DMS53 (cell line): ENCODE data around the gene TMEM63C.
"Not testable (repeated sequence)": the region's sequence is repeated elsewhere in the genome, so short reads cannot be mapped to it uniquely, and the experiment has no call there.

Experiments
- DNase-seq: peaks from one replicate; lab custom pipeline; 2025; lab: John Stamatoyannopoulos, UW

TMEM63C gene

GRCh38 chr14:77278461-77279230 lies 97.0 kb downstream of the TMEM63C start:
- DNase-seq = peak; percentile 8

GRCh38 chr14:77279719-77280118 lies 98.1 kb downstream of the TMEM63C start:
- DNase-seq = no peak

GRCh38 chr14:77280921-77281320 lies 99.3 kb downstream of the TMEM63C start:
- DNase-seq = not testable (repeated sequence)

GRCh38 chr14:77281852-77282410 lies 100.3 kb downstream of the TMEM63C start:
- no peak for DNase-seq

- DNase-seq = no peak
Observed at GRCh38 chr14:77284066-77284465, 102.5 kb downstream of the TMEM63C start.

- no peak for DNase-seq
Observed at GRCh38 chr14:77284466-77284865, 102.9 kb downstream of the TMEM63C start.

- DNase-seq = no peak
Observed at GRCh38 chr14:77286576-77286975, 105.0 kb downstream of the TMEM63C start.

GRCh38 chr14:77290705-77291104 lies 109.1 kb downstream of the TMEM63C start:
- DNase-seq = no peak

GRCh38 chr14:77296155-77296554 lies 114.6 kb downstream of the TMEM63C start:
- no peak for DNase-seq

- DNase-seq = no peak
Observed at GRCh38 chr14:77296906-77297305, 115.3 kb downstream of the TMEM63C start.

GRCh38 chr14:77299771-77300170 lies 118.2 kb downstream of the TMEM63C start:
- no peak for DNase-seq

GRCh38 chr14:77301103-77301502 lies 119.5 kb downstream of the TMEM63C start:
- DNase-seq = peak; percentile 79

- peak; percentile 96 for DNase-seq
Observed at GRCh38 chr14:77302926-77303325, 121.3 kb downstream of the TMEM63C start.

GRCh38 chr14:77303417-77304156 lies 122.0 kb downstream of the TMEM63C start:
- DNase-seq = peak; percentile 95

GRCh38 chr14:77305696-77306095 lies 124.1 kb downstream of the TMEM63C start:
- DNase-seq = no peak

GRCh38 chr14:77306416-77306815 lies 124.8 kb downstream of the TMEM63C start:
- DNase-seq = no peak

GRCh38 chr14:77306851-77307496 lies 125.4 kb downstream of the TMEM63C start:
- DNase-seq = no peak
